GM18861 (cell line): ENCODE results near the gene SARNP.

Experiments used
- ATAC-seq: cut with Tn5 transposase; IDR thresholded peaks from one replicate; pipeline ENCODE4 v1.9.1; 2021; ENCODE audit not compliant: unreplicated experiment

SARNP gene

GRCh38 chr12:55743406-55744339 lies 73.9 kb downstream of the SARNP start:
- peak; percentile 41 for ATAC-seq

DNA sequence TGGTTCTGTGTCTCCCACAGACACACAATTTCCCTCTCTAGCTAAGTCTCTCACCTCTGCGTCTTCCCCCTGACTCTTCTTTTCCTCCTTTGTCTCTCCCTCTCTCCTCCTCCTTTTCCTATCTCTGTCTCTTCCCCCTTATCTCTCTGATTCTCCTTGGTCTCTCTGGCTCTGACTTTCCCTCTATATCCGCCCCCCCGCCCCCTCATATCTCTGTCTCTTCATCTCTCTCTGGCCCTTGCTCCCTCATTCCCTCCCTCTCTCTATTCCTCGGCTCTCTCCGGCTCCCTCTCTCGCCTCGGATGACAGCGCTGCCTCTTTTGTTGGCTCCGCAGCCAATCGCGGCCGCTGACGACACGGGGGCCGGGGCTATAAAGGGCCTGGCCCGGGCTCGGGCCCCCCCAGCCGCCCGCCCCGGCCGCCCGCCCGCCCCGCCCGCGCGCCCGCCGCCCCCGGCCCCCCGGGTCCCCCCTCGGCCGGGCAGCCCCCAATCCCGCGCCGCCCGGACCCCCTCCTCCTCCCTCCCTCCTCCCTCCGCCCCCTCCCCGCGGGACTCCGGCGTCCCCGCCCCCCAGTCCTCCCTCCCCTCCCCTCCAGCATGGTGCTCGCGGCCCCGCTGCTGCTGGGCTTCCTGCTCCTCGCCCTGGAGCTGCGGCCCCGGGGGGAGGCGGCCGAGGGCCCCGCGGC lies 74.7 kb downstream of the SARNP start, which contains the start of gene GDF11:
GDF11 (plus strand) TSS at position 404 of the 687 bp plus-strand sequence; CDS start at position 599, 195 bp downstream.
- peak; percentile 27 for ATAC-seq

DNA sequence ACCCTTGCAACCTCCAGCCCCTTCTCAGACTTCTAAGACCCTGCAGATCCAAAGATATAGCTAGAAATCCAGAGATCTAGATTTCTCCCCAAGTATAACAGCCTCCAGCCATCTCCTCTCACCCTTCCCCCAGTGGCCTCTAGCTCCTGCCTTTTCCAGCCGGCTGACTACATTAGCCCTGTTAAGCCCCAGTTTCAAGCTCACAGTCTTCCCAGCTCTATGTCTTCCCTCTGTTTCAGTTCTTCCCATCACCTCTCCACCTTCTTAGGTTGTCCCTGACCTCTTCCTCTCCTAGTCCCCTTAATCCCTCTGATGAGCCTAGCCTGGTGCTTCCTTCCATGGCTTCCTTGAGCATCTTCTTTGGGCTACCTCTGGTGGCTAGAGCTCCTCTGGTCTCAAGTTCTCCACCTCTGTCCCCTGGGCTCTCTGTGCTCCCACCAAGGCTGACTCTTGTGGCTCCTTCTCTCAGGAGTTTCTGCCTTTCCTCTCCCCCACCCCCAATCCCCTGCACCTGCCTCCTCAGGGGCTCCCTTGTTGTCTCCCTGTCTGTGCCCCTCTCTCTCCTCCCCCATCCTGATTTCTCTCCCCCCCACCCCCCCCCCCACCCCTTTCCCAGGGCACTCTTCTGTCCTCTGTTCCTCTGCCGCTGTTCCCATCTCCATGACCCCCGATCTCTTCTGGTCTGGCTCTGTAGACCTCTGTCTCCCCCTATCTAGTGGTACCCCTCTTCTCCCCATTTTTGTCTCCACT lies 75.4 kb downstream of the SARNP start:
- ATAC-seq = no peak

DNA sequence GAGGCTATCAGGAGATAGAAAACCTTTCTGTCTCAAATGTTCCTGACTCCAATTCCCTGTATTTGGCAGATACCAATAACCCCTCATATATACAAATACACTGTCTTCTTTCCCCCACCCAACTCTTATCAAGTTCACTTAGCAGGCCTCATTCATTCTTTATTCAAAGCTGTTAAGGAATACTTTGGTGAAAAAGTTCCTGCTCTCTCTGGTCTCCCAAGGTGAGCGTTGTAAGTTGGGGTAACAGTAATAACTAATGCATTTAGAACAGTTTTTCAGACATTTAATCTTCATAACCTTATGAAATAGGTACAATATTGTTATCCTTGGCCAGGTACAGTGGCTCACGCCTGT lies 78.5 kb downstream of the SARNP start:
- ATAC-seq = no peak

GRCh38 chr12:55738123-55739024 lies 79.2 kb downstream of the SARNP start:
- ATAC-seq = peak; percentile 73

GRCh38 chr12:55737581-55738122 lies 79.9 kb downstream of the SARNP start:
- ATAC-seq = peak; percentile 8

DNA sequence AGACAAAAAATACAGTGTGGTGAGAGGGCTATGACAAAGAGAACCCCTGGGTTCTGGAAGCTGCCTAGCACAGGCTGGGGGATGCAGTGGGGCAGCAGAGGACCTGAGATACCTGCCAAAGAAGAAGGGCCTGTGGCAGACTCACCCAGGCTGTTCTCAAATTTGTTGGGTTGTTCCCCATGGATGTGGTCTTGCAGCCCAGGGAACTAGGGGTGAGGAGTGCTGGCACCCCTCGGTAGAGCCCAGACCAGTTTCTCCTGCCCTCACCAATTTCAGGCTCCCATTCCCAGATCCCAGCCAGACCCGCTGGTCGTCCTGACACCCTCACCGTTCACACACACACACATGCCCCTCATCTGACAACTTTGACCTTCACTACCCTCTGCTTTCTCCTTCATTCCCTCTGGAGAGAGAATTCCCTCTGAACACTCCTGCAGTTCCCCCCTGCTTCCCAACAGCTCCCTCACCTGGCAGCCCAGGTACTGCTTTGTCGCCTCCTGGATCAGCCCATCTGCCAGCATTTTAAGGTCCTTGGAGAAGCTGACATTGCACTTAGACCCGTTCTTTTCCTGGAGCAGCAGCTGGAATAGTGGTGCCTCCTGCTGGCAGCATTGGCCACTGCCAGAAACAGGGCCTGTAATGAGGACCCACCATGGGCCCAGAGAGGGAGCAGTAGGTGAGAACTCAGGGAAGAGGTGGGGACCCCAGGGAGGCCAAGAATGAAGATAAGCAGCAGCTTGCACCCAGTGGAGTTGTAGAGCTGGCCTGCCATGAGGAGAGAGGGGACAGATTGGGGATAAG lies 80.5 kb downstream of the SARNP start:
- peak; percentile 35 for ATAC-seq

- no peak for ATAC-seq
These were observed 81.4 kb downstream of the SARNP start for GRCh38 chr12:55736076-55736475.

DNA sequence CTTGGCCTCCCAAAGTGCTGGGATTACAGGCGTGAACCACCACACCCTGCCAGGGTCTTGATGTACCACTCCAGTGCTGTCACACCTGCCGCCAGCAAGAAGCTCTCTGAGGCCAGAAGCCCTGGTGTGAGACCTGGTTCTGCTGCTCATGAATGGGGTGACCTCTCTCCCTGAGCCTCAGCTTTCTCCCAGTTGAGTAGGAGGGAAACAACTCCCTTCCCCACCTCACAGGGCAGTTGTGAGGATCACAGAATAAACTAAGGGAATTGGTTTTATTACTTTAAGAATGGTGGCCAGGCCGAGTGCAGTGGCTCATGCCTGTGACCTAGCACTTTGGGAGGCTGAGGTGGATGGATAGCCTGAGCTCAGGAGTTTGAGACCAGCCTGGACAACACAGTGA lies 82.9 kb downstream of the SARNP start:
- ATAC-seq = no peak

GRCh38 chr12:55733858-55734257 lies 83.7 kb downstream of the SARNP start:
- no peak for ATAC-seq

DNA sequence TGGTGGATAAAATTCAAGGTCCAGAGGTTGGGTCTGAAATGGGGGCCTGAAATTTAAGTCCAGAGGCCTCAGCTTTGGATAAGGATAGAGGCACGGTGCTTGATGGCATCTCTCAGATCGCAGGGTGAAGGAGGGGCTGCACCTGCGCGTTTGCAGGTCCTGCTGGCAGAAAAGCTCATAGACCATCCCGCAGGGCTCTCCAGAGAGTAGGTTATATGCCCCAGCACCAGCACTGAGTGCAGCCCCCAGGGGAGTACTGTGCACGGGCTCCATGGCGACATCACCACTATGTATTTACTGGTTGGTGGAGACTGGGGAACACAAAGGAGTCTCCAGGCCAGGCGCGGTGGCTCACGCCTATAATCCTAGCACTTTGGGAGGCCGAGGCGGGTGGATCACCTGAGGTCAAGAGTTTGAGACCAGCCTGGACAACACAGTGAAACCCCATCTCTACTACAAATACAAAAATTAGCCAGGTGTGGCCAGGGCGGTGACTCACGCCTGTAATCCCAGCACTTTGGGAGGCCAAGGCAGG lies 84.4 kb downstream of the SARNP start:
- no peak for ATAC-seq

DNA sequence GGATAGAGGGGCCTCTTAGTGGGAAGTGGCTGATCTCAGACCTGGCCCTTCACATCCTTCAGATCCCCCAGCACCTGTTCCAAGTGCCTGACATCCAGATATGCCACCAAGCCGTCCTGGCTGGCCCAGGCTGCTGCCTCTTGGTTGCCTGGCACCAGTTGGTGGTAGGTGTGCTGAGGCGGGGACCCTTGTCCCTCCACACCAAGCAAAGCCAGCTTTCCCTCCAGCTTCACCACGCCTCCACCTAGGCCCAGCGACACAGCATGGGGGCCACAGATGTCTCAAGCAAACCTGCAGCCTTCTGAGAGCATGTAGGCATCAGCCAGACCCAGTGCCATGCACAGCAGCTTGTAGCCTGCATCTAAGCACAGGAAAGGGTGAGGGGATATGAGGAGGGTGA lies 85.2 kb downstream of the SARNP start:
- no peak for ATAC-seq

DNA sequence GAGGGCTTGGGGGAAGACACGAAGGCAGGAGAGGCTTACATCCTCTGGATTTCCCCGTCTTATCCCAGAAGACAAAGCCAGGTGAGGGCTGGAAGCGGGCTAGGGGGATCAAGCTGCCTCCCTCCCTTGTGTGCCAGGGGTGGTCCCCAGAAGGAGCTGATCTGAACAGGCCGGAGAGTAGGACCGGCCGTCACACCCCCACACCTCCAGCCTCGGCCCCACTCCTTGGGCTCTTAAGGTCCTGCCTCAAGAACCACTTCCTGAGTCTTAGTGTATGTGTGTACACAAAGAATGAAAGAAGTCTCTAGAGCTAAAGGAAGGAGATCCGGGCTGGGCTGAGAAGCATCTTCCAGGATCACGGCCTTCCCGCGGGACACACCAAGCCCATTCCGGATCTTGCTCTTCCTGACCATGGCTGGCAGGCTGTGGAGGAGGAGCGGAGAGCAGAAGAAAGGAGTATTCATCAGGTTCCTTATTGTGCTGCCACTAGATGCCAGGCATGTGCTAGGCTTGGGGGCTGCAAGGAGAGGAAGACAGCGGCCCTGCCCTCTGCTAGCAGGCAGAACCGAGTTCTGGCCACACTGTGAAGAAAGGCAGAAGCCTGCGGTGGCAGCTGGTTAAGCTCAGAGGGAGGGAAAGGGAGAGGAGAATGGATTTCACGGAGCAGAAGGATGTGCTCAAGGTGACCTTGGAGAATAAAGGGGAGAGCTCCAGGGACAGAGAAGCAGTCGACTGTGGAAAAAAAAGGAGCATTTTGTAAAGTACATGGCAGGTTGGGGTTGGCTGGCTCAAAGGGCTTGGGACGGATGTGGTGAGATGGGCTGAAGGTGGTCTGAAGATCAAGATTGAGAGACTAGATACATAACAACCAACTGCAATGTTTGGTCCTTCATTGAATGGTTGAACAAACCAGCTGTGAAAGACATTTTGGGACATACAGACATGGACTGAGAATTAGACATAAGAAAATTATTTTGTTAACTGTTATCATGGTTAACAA lies 87.4 kb downstream of the SARNP start:
- peak; percentile 29 for ATAC-seq

DNA sequence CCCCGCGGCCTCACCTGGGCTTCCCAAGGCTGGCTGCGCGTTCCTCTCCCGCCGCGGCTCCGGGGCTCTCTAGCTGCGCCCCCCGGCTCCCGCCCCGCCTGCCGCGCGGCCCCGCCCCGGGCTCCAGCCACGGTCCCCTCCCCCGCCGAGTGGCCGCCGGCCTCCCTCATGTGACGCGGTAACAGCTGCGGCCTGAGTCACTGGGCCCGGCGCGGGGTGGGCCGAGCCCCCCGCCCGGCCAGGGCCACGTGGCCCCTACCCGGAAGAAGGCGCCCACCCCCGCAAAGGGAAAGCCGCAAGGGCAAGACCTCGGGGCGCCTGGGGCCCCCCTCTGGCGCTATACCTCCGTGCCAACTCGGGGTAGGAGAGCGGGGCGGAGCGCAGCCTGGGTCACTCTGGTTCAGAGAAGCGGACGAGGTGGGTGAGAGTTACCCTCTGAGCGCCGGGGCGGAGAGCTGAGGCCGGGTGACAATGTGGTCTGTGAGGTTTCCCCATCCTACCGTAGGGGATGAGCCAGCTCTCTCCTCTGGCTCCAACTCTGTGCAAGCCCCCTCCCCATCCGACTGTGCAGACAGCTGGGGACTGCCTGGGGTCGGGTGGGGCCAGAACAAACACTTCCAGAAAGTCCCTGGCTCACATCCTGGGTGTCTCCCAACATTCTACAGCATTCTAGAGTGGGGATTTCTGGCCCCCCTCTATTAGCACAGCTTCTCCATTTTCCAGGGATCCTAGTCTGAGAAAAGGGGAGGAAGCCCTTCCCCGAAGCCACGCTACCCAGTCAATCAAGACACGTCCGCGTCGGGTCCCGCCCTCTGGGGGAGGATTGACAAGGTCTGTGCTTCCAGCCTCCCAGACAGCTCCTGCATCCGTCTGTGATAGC lies 88.3 kb downstream of the SARNP start, which contains the start of gene CD63:
CD63 (minus strand) TSS at position 71 of the 880 bp plus-strand sequence. CDS start 668 bp downstream, outside the sequence.
- ATAC-seq = peak; percentile 61

GRCh38 chr12:55728186-55728938 lies 89.2 kb downstream of the SARNP start:
- no peak for ATAC-seq

GRCh38 chr12:55727643-55728185 lies 89.8 kb downstream of the SARNP start:
- no peak for ATAC-seq
